ENCODE results near the gene POLE.

DNA sequence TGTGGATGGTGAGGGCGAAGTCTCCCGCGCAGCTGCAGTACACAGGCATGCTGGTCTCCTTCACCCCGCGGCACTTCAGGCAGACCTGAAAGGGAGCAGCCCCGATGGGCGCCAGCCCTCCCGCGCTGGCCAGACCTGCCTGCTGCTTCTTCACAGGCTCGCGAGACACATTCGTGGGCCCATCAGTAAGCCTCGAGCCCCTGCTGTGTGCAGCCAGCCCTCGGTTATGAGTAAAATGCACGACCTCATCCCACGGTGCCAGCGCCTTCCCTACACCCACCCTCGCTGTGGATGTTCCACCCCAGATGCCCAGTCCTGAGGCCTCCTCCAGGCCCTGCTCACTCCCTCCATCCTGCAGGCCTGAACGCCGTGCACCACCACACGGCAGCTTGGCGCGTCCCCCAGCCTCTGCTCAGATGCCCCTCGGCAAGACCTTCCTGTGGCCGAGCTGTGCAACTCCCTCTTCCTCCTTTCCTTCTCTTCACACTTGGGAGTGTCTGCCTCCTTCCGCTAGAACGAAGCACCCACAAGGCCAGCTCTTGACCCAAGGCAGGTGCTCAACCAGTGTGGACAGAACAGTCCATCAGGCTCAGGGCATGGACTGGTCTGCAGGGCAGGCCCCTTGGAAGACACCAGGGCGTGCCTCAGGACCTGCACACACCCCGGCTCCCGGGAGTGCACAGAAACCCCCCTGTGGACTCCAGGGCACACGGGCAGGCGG lies 62.1 kb downstream of the POLE start:
- no peak for TF ChIP-seq POLR2AphosphoS5 (IDR thresholded peaks at IDR 0.05)
- TF ChIP-seq, protein P1, sequence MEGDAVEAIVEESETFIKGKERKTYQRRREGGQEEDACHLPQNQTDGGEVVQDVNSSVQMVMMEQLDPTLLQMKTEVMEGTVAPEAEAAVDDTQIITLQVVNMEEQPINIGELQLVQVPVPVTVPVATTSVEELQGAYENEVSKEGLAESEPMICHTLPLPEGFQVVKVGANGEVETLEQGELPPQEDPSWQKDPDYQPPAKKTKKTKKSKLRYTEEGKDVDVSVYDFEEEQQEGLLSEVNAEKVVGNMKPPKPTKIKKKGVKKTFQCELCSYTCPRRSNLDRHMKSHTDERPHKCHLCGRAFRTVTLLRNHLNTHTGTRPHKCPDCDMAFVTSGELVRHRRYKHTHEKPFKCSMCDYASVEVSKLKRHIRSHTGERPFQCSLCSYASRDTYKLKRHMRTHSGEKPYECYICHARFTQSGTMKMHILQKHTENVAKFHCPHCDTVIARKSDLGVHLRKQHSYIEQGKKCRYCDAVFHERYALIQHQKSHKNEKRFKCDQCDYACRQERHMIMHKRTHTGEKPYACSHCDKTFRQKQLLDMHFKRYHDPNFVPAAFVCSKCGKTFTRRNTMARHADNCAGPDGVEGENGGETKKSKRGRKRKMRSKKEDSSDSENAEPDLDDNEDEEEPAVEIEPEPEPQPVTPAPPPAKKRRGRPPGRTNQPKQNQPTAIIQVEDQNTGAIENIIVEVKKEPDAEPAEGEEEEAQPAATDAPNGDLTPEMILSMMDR (IDR thresholded peaks at IDR 0.05), result no peak

All from gastroesophageal sphincter (tissue), 3 donors.